Epithelial cell of esophagus (primary cell): Measurements from ENCODE around the gene NLRP14.

ENCODE experiments used
- DNase-seq: peaks from one replicate; pipeline ENCODE4 v3.0.0; 2010; ENCODE audit warnings: low read depth
- H3K4me3 ChIP-seq: 2 replicates; pipeline ENCODE4 v1.5.1; 2011; ENCODE audit warnings: mild to moderate bottlenecking, low read length, control low read depth
- CTCF ChIP-seq: IDR thresholded peaks from 2 replicates; pipeline ENCODE4 v1.5.1; 2011; ENCODE audit warnings: low read depth, mild to moderate bottlenecking, low read length, control low read depth, inconsistent platforms; ENCODE audit not compliant: insufficient read depth; ENCODE audit errors: missing control alignments

NLRP14 gene

DNA sequence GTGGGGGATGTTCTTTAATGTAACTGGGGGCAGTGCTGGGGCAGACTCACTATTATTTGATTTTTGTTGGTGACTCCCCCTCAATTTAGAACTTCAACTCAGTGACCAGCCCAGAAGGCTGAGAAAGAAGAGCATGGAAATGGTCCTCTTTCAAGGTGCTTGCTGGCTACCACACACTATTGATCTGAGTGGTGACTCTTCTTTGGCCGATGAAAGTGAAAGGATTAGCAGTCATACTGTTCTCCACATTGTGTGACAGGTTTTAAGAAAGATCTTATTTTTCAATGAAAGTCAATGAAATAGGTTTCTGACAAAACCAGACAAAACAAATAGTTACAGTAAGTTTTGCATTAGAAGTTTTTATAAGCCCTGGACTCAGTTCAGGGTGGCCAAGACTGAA, 29.9 kb downstream of the NLRP14 start:
- no peak for TF ChIP-seq CTCF
- H3K4me3 ChIP-seq, result no peak overlapping the region

GRCh38 chr11:7056828-7057513, 36.7 kb downstream of the NLRP14 start:
- TF ChIP-seq CTCF, result no peak
- H3K4me3 ChIP-seq, result no peak overlapping the region
- no peak for DNase-seq

More for the DNA sequence above, 29.9 kb downstream of the NLRP14 start:
- DNase-seq, result no peak

- no peak overlapping the region for H3K4me3 ChIP-seq
- no peak for DNase-seq
- TF ChIP-seq CTCF, result no peak
These were observed 37.4 kb downstream of the NLRP14 start for GRCh38 chr11:7057641-7058040.

DNA sequence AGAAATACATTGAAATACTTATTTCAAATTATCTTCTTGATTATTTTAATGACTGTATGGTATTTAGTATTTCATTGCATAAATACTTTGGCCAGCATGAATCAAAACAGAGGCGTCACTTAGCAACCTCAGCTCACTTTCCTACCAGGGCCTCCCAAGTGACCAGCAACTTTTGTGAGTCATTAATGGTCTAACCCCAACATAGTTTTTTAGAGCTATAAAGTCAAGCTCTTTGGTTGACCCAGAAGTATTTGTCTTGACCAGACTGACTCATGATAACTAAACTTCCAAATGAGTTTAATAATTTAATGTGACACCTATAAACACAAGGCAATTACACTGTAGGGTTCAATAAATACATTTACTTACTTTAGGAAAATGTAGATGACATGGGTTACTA, 40.6 kb downstream of the NLRP14 start:
- H3K4me3 ChIP-seq, result no peak overlapping the region
- TF ChIP-seq CTCF, result no peak
- no peak for DNase-seq

GRCh38 chr11:7062534-7062933, 42.3 kb downstream of the NLRP14 start:
- H3K4me3 ChIP-seq, result no peak overlapping the region
- no peak for TF ChIP-seq CTCF
- DNase-seq, result no peak

- no peak for TF ChIP-seq CTCF
These were observed 52.2 kb downstream of the NLRP14 start for GRCh38 chr11:7072401-7073028.

GRCh38 chr11:7077101-7077500, 56.8 kb downstream of the NLRP14 start:
- H3K4me3 ChIP-seq, result no peak overlapping the region
- DNase-seq, result no peak
- no peak for TF ChIP-seq CTCF

More at GRCh38 chr11:7072401-7073028, 52.2 kb downstream of the NLRP14 start:
- H3K4me3 ChIP-seq, result no peak overlapping the region
- peak; percentile 62 for DNase-seq
